GM13976 (cell line): ENCODE measurements around the gene TCF23.

Experiments used
- DNase-seq: peaks from one replicate; pipeline ENCODE4 v3.0.0; 2012; ENCODE audit warnings: low spot score
- CTCF ChIP-seq: IDR thresholded peaks from 2 replicates; pipeline ENCODE4 v1.5.1; 2012; ENCODE audit warnings: borderline replicate concordance, mild to moderate bottlenecking; ENCODE audit not compliant: insufficient read depth; ENCODE audit errors: extremely low read depth, missing control alignments, control extremely low read depth
- in situ Hi-C: fragments of 300-500 bp; cut with MboI; formaldehyde crosslinking; loops from one replicate; pipeline ENCODE4 v1.12.0; 2022; ENCODE audit warnings: low sequenced_read_pairs, mixed read lengths, inconsistent platforms; ENCODE audit not compliant: unreplicated experiment

TCF23 gene

GRCh38 chr2:27148801-27149439, at the start of gene TCF23:
Gene TCF23 (plus strand): TSS chr2:27149004. CDS start chr2:27149134, 130 bp downstream.
- no peak for TF ChIP-seq CTCF
- no peak for DNase-seq
- in situ Hi-C loops = no loop called here

- TF ChIP-seq CTCF = no peak
- no peak for DNase-seq
- in situ Hi-C loops = loop anchor here (10.0 kb wide), 1 partner anchor 95 kb away; no protein-coding TSS in a partner anchor
These were observed 49.4 kb upstream of the TCF23 start for GRCh38 chr2:27099334-27099955.

- TF ChIP-seq CTCF = no peak
- in situ Hi-C loops = loop anchor here (10.0 kb wide), 1 partner anchor 185 kb away; the partner anchor contains the start of gene TRIM54
- no peak for DNase-seq
These were observed 48.8 kb upstream of the TCF23 start for GRCh38 chr2:27100036-27100435.

GRCh38 chr2:27102329-27102728, 46.5 kb upstream of the TCF23 start:
- TF ChIP-seq CTCF = no peak
- no peak for DNase-seq
- in situ Hi-C loops = loop anchor here (10.0 kb wide), 1 partner anchor 182 kb away; the partner anchor contains the start of gene TRIM54

GRCh38 chr2:27105981-27106380, 42.8 kb upstream of the TCF23 start:
- in situ Hi-C loops = loop anchor here (10.0 kb wide), 1 partner anchor 179 kb away; the partner anchor contains the start of gene TRIM54
- no peak for TF ChIP-seq CTCF
- no peak for DNase-seq

- in situ Hi-C loops = loop anchor here (10.0 kb wide), 1 partner anchor 177 kb away; the partner anchor contains the start of gene TRIM54
- no peak for DNase-seq
- no peak for TF ChIP-seq CTCF
These were observed 40.6 kb upstream of the TCF23 start for GRCh38 chr2:27108221-27108620.
